ENCODE measurements around the gene CD163L1. TPM values are rescaled to one million over a fixed set of nuclear protein-coding genes. Genes with fewer than 3 reads are reported as not detected.

CD163L1 gene
- total RNA-seq, 1 donor from 2014 or later: not detected

GRCh38 chr12:7483343-7483742 is 39.4 kb upstream of the CD163L1 start:
- Mint-ChIP-seq H3K9me3 (no peaks in the 10 kb centered on the region), H3K27me3 (ENCODE audit: insufficient read depth, low read depth) (no peaks in the 10 kb centered on the region), H3K4me1 (no peaks in the 10 kb centered on the region), H3K36me3 (no peaks in the 10 kb centered on the region), H3K27ac (no peak overlapping the region), H3K4me3 (no peak overlapping the region)
- no peak overlapping the region for H3K4me3 ChIP-seq
- no peak overlapping the region for H3K27ac ChIP-seq
- H3F3A ChIP-seq (ENCODE audit: low read depth): no peaks in the 10 kb centered on the region
- no peak overlapping the region for H2AFZ ChIP-seq (replicated peaks)
- no peak overlapping the region for H3K9ac ChIP-seq
- H3K9me3 ChIP-seq (ENCODE audit: low read depth): no peaks in the 10 kb centered on the region
- no peaks in the 10 kb centered on the region for H3K79me2 ChIP-seq (ENCODE audit: low read depth)
- no peaks in the 10 kb centered on the region for H4K20me1 ChIP-seq (ENCODE audit: low read depth)
- no peak for TF ChIP-seq EZH2 (IDR thresholded peaks at IDR 0.05)
- TF ChIP-seq EZH2phosphoT487 (IDR thresholded peaks at IDR 0.05): no peak
- no peak for TF ChIP-seq CTCF (IDR thresholded peaks at IDR 0.05)
- no peak for DNase-seq (ENCODE audit: low spot score)
- H3K36me3 ChIP-seq: no peaks in the 10 kb centered on the region
- H3K4me2 ChIP-seq: no peak overlapping the region
- H3K4me1 ChIP-seq: no peaks in the 10 kb centered on the region
- H3K27me3 ChIP-seq: no peaks in the 10 kb centered on the region

GRCh38 chr12:7479771-7480170 is 35.8 kb upstream of the CD163L1 start:
- Histone ChIP-seq H4K20me1 (ENCODE audit: low read depth) (no peaks in the 10 kb centered on the region), H3K27me3 (no peaks in the 10 kb centered on the region), H3K27ac (no peak overlapping the region), H2AFZ (replicated peaks) (no peak overlapping the region), H3K79me2 (ENCODE audit: low read depth) (no peaks in the 10 kb centered on the region), H3K36me3 (no peaks in the 10 kb centered on the region), H3K9me3 (ENCODE audit: low read depth) (no peaks in the 10 kb centered on the region), H3K4me3 (no peak overlapping the region), H3F3A (ENCODE audit: low read depth) (no peaks in the 10 kb centered on the region), H3K9ac (no peak overlapping the region), H3K4me2 (no peak overlapping the region), H3K4me1 (no peaks in the 10 kb centered on the region)
- Mint-ChIP-seq H3K27ac (no peak overlapping the region), H3K9me3 (no peaks in the 10 kb centered on the region), H3K4me3 (no peak overlapping the region), H3K4me1 (no peaks in the 10 kb centered on the region), H3K27me3 (ENCODE audit: insufficient read depth, low read depth) (no peaks in the 10 kb centered on the region), H3K36me3 (no peaks in the 10 kb centered on the region)
- no peak for DNase-seq (ENCODE audit: low spot score)
- no peak for TF ChIP-seq CTCF (IDR thresholded peaks at IDR 0.05)
- TF ChIP-seq EZH2 (IDR thresholded peaks at IDR 0.05): no peak
- no peak for TF ChIP-seq EZH2phosphoT487 (IDR thresholded peaks at IDR 0.05)

- Mint-ChIP-seq H3K27me3 (ENCODE audit: insufficient read depth, low read depth) (no peaks in the 10 kb centered on the region), H3K4me1 (no peaks in the 10 kb centered on the region), H3K27ac (no peak overlapping the region), H3K9me3 (no peaks in the 10 kb centered on the region), H3K4me3 (no peak overlapping the region), H3K36me3 (no peaks in the 10 kb centered on the region)
- Histone ChIP-seq H3K9me3 (ENCODE audit: low read depth) (no peaks in the 10 kb centered on the region), H3K79me2 (ENCODE audit: low read depth) (no peaks in the 10 kb centered on the region), H3K4me2 (no peak overlapping the region), H3K4me3 (no peak overlapping the region), H3F3A (ENCODE audit: low read depth) (no peaks in the 10 kb centered on the region), H3K9ac (no peak overlapping the region), H3K36me3 (no peaks in the 10 kb centered on the region), H3K27ac (no peak overlapping the region), H4K20me1 (ENCODE audit: low read depth) (no peaks in the 10 kb centered on the region), H2AFZ (replicated peaks) (no peak overlapping the region), H3K4me1 (no peaks in the 10 kb centered on the region), H3K27me3 (no peaks in the 10 kb centered on the region)
- no peak for TF ChIP-seq EZH2 (IDR thresholded peaks at IDR 0.05)
- TF ChIP-seq CTCF (IDR thresholded peaks at IDR 0.05): no peak
- TF ChIP-seq EZH2phosphoT487 (IDR thresholded peaks at IDR 0.05): no peak
- no peak for DNase-seq (ENCODE audit: low spot score)
These were observed 28.1 kb upstream of the CD163L1 start for GRCh38 chr12:7472060-7472459.

Measured in neural progenitor cell (in vitro differentiated cells).